Measurements from ENCODE around the gene VPS35L. TPM values are rescaled to one million over a fixed set of nuclear protein-coding genes. Genes with fewer than 3 reads are reported as not detected.

VPS35L gene, protein sequence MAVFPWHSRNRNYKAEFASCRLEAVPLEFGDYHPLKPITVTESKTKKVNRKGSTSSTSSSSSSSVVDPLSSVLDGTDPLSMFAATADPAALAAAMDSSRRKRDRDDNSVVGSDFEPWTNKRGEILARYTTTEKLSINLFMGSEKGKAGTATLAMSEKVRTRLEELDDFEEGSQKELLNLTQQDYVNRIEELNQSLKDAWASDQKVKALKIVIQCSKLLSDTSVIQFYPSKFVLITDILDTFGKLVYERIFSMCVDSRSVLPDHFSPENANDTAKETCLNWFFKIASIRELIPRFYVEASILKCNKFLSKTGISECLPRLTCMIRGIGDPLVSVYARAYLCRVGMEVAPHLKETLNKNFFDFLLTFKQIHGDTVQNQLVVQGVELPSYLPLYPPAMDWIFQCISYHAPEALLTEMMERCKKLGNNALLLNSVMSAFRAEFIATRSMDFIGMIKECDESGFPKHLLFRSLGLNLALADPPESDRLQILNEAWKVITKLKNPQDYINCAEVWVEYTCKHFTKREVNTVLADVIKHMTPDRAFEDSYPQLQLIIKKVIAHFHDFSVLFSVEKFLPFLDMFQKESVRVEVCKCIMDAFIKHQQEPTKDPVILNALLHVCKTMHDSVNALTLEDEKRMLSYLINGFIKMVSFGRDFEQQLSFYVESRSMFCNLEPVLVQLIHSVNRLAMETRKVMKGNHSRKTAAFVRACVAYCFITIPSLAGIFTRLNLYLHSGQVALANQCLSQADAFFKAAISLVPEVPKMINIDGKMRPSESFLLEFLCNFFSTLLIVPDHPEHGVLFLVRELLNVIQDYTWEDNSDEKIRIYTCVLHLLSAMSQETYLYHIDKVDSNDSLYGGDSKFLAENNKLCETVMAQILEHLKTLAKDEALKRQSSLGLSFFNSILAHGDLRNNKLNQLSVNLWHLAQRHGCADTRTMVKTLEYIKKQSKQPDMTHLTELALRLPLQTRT
- total RNA-seq: 29.3 and 40.4 TPM in 2 replicates

DNA sequence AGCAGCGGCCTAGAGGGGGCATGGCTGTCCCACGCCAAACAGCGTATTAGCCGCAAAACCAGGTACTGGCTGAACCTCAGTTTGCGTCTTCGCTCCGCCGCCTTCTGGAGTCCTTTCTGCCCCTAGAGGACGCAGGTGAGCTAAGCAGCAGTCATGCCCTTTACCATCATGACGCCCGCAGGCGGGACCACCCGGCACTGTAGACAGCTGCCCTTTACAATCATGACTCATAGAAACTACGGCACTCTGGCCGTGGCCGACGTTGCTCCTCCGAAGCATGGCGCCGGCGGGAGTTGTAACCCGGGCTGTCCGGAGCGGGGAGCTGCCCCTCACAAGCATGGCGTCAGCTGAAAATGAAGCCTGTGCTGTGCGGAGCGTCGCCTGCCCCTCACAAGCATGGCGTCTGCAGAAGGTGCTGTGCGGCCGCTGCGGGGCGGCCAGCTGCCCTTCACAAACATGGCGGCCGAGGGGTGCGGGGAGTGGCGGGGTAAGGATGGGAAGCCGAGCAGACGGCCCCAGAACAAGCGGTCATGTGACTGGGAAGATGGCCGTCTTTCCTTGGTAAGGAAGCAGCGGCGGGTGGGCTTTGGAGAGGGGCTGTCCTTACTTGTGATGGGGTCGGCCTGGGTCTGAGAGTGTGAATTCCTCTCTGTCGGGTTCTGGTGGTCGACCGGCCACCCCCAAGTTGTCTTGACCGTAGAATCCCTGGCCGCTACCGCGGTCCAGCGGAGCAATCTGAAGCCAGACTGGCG, at the start of gene VPS35L:
Gene VPS35L, plus strand, starts transcription at position 518 of the 752 bp plus-strand sequence. Its CDS starts 27 bp downstream, at position 545.

GRCh38 chr16:19521471-19522396, 33.8 kb upstream of the VPS35L start, which contains the start of gene GDE1:
TSS of gene GDE1 (minus strand) at chr16:19522098. CDS start at chr16:19521964, 134 bp downstream.

GRCh38 chr16:19523559-19524355, 31.7 kb upstream of the VPS35L start, which contains the start of gene CCP110:
TSS of gene CCP110 (plus strand) at chr16:19523942. CDS start at chr16:19527882, 3,940 bp downstream.

GRCh38 chr16:19717741-19718623, 162.5 kb downstream of the VPS35L start, which contains the start of the genes IQCK and KNOP1:
TSS of gene IQCK (plus strand) at chr16:19718271. CDS start at chr16:19718307, 36 bp downstream.
TSS of gene KNOP1 (minus strand) at chr16:19718227. CDS start at chr16:19715035, 3,192 bp downstream.

Other genes starting within 250 kb of the VPS35L start
- gene TMC5, start 137.8 kb upstream of the VPS35L start, total RNA-seq: not detected in 2 replicates
- 45.9 and 53.1 TPM in 2 replicates for gene GDE1, start 33.6 kb upstream of the VPS35L start, total RNA-seq
- gene CCP110, start 31.8 kb upstream of the VPS35L start, total RNA-seq: 6.9 and 8.0 TPM in 2 replicates
- 8.4 and 10.2 TPM in 2 replicates for gene KNOP1, start 162.5 kb downstream of the VPS35L start, total RNA-seq
- 5.5 and 13.1 TPM in 2 replicates for gene IQCK, start 162.6 kb downstream of the VPS35L start, total RNA-seq